Measurements from ENCODE around the gene SP140L.
A peak's percentile ranks its signal among the peaks of the same experiment; 100 is the strongest.
"Not testable (repeated sequence)": the region's sequence is repeated elsewhere in the genome, so short reads cannot be mapped to it uniquely, and the experiment has no call there.

SP140L gene

GRCh38 chr2:230323385-230324106 is 3.4 kb upstream of the SP140L start:
- no peak for FAIRE-seq
- DNase-seq (ENCODE audit: low spot score), result no peak

- FAIRE-seq, result no peak
- no peak for DNase-seq (ENCODE audit: low spot score)
These were observed 2.5 kb upstream of the SP140L start for GRCh38 chr2:230324503-230324902.

- FAIRE-seq (no peak), DNase-seq (ENCODE audit: low spot score) (no peak)
These were observed 1.4 kb upstream of the SP140L start for GRCh38 chr2:230325316-230326243.

GRCh38 chr2:230327418-230328154 is 593 bp downstream of the SP140L start:
- DNase-seq (ENCODE audit: low spot score), result no peak
- no peak for FAIRE-seq

GRCh38 chr2:230328155-230328458 is 1.1 kb downstream of the SP140L start:
- FAIRE-seq (no peak), DNase-seq (ENCODE audit: low spot score) (no peak)

- FAIRE-seq (no peak), DNase-seq (ENCODE audit: low spot score) (no peak)
These were observed 3.1 kb downstream of the SP140L start for GRCh38 chr2:230329946-230330605.

GRCh38 chr2:230330725-230331124 is 3.7 kb downstream of the SP140L start:
- DNase-seq (ENCODE audit: low spot score) (no peak), FAIRE-seq (no peak)

- DNase-seq (ENCODE audit: low spot score), result no peak
- no peak for FAIRE-seq
These were observed 8.5 kb downstream of the SP140L start for GRCh38 chr2:230335461-230335863.

GRCh38 chr2:230335864-230336506 is 9.0 kb downstream of the SP140L start:
- no peak for DNase-seq (ENCODE audit: low spot score)
- FAIRE-seq, result no peak

- FAIRE-seq; DNase-seq (ENCODE audit: low spot score): not testable (repeated sequence)
These were observed 15.0 kb downstream of the SP140L start for GRCh38 chr2:230341936-230342528.

- not testable (repeated sequence) for FAIRE-seq; DNase-seq (ENCODE audit: low spot score)
These were observed 16.1 kb downstream of the SP140L start for GRCh38 chr2:230343041-230343624.

- FAIRE-seq, result no peak
- no peak for DNase-seq (ENCODE audit: low spot score)
These were observed 16.8 kb downstream of the SP140L start for GRCh38 chr2:230343747-230344146.

- FAIRE-seq (no peak), DNase-seq (ENCODE audit: low spot score) (no peak)
These were observed 19.5 kb downstream of the SP140L start for GRCh38 chr2:230346465-230346864.

- no peak for FAIRE-seq
- no peak for DNase-seq (ENCODE audit: low spot score)
These were observed 20.0 kb downstream of the SP140L start for GRCh38 chr2:230346921-230347533.

- no peak for DNase-seq (ENCODE audit: low spot score)
- FAIRE-seq, result no peak
These were observed 20.8 kb downstream of the SP140L start for GRCh38 chr2:230347659-230348305.

- DNase-seq (ENCODE audit: low spot score) (no peak), FAIRE-seq (no peak)
These were observed 21.8 kb downstream of the SP140L start for GRCh38 chr2:230348787-230349186.

GRCh38 chr2:230356084-230356483 is 29.1 kb downstream of the SP140L start:
- no peak for DNase-seq (ENCODE audit: low spot score)
- no peak for FAIRE-seq

GRCh38 chr2:230358305-230358704 is 31.3 kb downstream of the SP140L start:
- FAIRE-seq, result no peak
- peak; percentile 17 for DNase-seq (ENCODE audit: low spot score)

- no peak for FAIRE-seq
These were observed 33.0 kb downstream of the SP140L start for GRCh38 chr2:230360028-230360427.

More at GRCh38 chr2:230360028-230360427, 33.0 kb downstream of the SP140L start:
- no peak for DNase-seq (ENCODE audit: low spot score)
